HG02938 (cell line): ENCODE results near the gene DGKZ.

ENCODE experiments used
- ATAC-seq: cut with Tn5 transposase; IDR thresholded peaks from one replicate; pipeline ENCODE4 v1.9.1; 2021; ENCODE audit warnings: mild to moderate bottlenecking, moderate library complexity; ENCODE audit not compliant: unreplicated experiment

The DGKZ gene

GRCh38 chr11:46427364-46427763 lies 80.1 kb downstream of the DGKZ start:
- ATAC-seq, result no peak

GRCh38 chr11:46429717-46430116 lies 82.5 kb downstream of the DGKZ start:
- no peak for ATAC-seq
